Amniotic epithelial cell (primary cell): ENCODE data around the gene DPY19L2.
"Not testable (repeated sequence)": the region's sequence is repeated elsewhere in the genome, so short reads cannot be mapped to it uniquely, and the experiment has no call there.

Source experiments
- DNase-seq: peaks from one replicate; pipeline ENCODE4 v3.0.0-alpha.2; 2010; ENCODE audit warnings: low read depth

DPY19L2 gene

GRCh38 chr12:63529641-63530040 lies 138.7 kb downstream of the DPY19L2 start:
- DNase-seq: not testable (repeated sequence)

DNA sequence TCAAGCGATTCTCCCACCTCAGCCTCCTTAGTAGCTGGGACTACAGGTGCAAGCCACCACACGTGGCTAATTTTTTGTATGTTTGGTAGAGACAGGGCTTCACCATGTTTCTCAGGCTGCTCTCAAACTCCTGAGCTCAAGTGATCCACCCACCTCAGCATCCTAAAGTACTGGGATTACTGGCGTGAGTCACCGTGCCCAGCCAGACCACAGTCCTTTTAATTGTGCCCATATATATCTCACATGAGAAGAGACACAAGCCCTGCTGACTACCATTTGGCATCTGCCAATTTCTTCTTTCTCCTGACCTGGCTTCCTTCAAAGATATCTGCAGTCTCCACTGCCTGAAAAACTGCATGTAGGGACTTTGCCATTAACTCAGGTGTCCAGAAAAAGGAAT lies 142.5 kb downstream of the DPY19L2 start:
- no peak for DNase-seq

DNA sequence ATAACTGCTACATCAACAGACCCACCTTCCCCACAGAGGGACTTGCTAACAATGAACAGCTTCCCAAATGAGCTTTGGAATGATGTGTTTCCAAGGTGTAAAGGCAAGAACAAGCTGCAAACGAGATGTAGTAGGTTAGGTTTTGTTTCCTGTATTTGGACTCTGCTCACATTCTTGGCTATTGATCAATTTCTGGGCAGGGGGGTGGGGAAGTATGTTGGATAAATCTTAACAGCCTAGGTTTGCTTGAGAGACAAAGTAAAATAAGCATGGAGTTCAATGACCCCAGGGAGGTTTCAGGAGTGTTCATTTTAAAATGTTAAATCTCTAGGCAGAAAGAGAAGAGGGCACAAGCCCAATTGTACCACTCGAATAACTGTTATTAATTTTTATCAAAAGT lies 146.6 kb downstream of the DPY19L2 start:
- DNase-seq: no peak
